HFF-Myc (cell line): Measurements from ENCODE around the gene CFD.

Experiments used
- DNase-seq: peaks from one replicate; pipeline ENCODE4 v3.0.0-alpha.2; 2011; ENCODE audit warnings: low read depth; ENCODE audit errors: extremely low read depth
- H3K4me3 ChIP-seq: replicated peaks from 2 replicates; pipeline ENCODE4 v1.5.1; 2011; ENCODE audit warnings: low read depth, mild to moderate bottlenecking, control low read depth, low read length
- TF ChIP-seq, protein P1 (sequence below): IDR thresholded peaks from 2 replicates; pipeline ENCODE4 v1.5.1; 2012; ENCODE audit warnings: mild to moderate bottlenecking, low read depth, low read length, control low read depth; ENCODE audit errors: missing control alignments

Gene CFD

DNA sequence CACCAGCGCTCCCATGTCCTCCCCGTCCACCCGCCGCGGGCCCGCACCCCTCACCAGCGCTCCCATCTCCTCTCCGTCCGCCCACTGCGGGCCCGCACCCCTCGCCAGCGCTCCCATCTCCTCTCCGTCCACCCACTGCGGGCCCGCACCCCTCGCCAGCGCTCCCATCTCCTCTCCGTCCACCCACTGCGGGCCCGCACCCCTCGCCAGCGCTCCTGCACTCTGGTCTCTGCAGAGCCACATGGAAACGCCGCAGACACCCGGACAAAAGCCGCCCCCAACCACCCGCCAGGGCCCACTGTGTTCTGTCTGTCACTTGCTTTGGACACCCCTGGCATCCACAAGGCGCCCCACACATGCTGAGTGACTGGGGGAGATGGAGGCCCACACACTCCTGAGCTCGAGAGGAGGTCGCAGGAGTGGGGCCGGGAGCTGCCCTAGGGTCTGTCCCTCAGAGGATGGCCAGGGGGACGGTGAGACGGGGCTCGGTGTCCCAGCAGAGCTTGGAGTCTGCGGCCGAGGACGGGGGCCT lies 7.4 kb downstream of the CFD start:
- TF ChIP-seq, protein P1, sequence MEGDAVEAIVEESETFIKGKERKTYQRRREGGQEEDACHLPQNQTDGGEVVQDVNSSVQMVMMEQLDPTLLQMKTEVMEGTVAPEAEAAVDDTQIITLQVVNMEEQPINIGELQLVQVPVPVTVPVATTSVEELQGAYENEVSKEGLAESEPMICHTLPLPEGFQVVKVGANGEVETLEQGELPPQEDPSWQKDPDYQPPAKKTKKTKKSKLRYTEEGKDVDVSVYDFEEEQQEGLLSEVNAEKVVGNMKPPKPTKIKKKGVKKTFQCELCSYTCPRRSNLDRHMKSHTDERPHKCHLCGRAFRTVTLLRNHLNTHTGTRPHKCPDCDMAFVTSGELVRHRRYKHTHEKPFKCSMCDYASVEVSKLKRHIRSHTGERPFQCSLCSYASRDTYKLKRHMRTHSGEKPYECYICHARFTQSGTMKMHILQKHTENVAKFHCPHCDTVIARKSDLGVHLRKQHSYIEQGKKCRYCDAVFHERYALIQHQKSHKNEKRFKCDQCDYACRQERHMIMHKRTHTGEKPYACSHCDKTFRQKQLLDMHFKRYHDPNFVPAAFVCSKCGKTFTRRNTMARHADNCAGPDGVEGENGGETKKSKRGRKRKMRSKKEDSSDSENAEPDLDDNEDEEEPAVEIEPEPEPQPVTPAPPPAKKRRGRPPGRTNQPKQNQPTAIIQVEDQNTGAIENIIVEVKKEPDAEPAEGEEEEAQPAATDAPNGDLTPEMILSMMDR, result no peak
- no peak for DNase-seq
- H3K4me3 ChIP-seq, result no peak overlapping the region

DNA sequence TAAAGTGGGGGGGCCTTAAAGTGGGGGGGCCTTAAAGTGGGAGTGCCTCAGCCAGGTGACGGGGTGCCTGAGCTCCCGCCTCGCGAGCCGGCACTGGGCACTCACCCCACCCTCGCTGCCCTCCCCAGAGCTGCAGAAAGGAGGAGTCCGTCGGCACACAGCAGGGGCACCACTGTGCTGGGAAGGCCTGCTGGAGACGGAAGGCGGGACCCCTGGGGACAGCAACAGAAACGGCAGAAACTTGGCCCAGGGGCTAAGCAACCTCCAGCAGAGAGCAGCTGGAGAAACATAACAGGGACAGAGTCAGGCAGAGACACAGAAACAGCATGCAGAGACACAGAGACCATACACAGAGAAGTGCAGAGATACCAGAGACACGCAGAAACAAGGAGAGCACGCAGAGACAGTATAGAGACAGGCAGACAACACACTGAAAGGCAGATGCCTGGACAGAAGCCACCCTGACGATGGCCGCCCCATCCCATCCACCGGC lies 7.9 kb downstream of the CFD start:
- TF ChIP-seq, protein P1, result no peak
- no peak overlapping the region for H3K4me3 ChIP-seq
- DNase-seq, result no peak

DNA sequence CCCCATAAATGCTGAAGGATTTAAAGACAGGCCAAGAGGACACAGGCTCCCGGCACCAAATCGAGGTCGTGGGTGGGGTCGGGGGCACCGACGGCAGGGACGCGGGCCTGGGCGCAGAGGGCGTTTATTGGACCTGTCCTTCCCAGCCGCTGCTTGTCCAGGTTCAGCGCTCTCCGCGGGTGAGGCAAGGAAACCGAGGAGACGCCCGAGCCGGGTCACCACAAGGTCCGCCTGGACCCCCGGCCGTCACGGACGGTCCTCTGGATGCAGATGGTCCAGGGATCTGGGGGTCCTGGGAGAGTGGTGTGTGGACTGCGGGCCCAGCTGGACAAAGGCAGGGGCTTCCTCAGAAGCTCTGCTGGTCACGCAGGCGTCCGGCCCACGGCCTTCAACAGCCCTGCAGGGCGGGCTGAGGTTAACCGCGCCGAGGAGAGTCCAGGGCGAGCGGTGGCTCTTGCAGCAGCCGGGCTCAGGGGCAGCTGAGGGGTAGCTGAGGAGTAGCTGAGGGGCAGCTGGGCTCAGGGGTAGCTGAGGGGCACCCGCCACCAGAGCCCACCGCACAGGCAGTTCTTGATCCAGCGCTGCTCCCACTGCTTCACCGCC lies 8.5 kb downstream of the CFD start:
- no peak for DNase-seq
- TF ChIP-seq, protein P1, result no peak

DNA sequence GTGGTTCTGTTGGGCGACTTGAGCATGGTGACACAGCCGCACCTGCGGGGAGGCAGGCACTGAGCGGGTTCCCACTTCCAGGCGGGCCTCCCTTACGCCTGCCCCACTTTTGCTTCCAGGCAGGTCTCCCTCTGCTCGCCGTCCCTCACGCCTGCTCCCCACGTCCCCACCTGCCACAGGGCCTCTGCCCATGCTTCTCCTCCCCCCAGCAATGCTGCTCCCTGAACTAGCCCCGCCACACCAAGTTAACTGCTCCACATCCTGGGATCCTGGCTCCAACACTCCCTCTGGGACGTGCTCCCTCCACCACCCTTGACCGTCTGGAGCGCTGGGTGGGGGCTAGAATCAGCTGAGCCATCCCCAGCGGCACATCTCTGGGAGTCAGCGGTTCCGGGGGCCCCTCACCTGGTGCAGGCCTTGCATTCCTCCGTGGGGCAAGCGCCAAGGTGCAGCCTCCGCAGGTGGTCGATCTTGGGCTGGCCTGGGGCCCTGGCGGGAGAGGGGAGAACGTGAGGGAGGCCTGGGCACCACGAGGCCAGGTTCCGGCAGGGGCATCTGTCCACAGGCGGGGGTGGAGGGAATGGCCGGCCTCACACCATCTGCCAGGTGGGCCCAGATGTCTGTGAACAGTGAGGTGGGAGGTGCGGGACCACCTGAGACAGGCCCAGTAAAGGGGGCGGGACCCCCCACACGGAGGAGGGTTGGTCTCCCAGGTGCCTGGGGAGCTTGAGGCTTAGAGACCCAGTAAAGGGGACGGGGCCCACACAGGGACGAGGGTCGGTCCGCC lies 9.2 kb downstream of the CFD start:
- DNase-seq, result no peak

More for the DNA sequence above, 8.5 kb downstream of the CFD start:
- no peak overlapping the region for H3K4me3 ChIP-seq

DNA sequence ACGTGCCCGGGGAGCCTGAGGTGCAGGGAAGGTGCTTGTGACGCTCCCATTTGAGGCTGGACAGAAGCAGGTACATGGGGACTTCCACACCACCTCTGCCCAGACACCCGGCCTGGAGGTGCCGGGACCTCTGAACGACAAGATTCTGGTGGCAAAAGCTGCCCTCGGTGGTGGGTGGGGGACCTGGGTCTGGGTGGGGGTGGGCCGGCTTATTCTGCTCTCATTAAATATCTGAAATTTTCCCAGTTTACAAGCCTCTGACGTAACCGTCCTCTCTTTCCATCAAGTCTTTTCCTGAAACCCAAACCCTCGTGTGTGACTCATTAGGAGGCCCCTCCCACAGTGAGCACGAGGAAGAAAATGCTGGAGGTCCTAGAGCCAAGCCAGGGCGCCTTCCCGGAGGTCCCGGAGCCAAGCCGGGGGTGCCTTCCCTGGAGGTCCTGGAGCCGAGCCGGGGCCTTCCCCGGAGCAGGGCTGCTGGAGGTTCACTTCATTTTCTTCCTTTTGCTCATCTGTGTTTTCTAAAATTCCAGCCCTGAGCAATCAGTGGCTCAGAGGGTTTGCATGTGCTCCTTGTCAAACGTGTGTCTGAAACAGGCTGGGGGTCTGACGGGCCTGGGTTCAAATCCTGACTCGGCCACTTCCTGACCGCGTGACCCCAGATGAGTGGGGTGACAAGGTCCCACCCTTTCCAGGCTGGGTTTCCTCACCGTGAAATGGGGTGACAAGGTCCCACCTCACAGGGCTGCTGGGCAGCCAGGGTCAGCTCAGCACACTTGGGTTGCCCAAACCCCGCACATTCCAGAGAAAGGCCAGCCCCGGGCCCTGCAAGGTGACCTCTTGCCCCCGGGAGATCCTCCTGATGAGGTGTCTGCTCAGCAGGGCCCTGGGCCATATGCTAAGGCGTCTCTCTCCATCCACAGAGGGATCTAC lies 10.0 kb downstream of the CFD start:
- peak; percentile 90 for DNase-seq
- 0 out of 2 replicates have a peak overlapping the region, but pooled peaks have one; percentile 2 for H3K4me3 ChIP-seq
- TF ChIP-seq, protein P1, result no peak

More for the DNA sequence above, 9.2 kb downstream of the CFD start:
- TF ChIP-seq, protein P1, result no peak
- H3K4me3 ChIP-seq, result no peak overlapping the region

DNA sequence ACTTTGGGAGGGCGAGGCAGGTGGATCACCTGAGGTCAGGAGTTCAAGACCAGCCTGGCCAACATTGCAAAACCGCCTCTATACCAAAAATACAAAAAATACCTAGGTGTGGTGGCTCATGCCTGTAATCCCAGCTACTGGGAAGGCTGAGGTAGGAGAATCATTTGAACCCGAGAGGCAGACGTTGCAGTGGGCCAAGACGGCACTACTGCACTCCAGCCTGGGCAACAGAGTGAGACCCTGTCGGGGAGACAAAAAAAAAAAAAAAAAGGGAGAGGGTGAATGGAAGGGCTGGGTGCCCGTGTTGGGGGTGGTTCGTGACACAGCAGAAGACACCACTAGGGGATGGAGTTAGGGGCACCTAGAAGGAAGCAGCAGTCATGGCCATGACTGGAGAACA lies 10.8 kb downstream of the CFD start:
- H3K4me3 ChIP-seq, result no peak overlapping the region
- TF ChIP-seq, protein P1, result no peak
- DNase-seq, result no peak
